DMS153 treated with DMSO at 0.1 percent for 48 hours (cell line): Measurements from ENCODE around the gene DENND10.
"Not testable (repeated sequence)": the region's sequence is repeated elsewhere in the genome, so short reads cannot be mapped to it uniquely, and the experiment has no call there.

Experiments used
- DNase-seq: peaks from one replicate; lab custom pipeline; 2025; ENCODE audit not compliant: unreplicated experiment; lab: John Stamatoyannopoulos, UW

Gene DENND10

DNA sequence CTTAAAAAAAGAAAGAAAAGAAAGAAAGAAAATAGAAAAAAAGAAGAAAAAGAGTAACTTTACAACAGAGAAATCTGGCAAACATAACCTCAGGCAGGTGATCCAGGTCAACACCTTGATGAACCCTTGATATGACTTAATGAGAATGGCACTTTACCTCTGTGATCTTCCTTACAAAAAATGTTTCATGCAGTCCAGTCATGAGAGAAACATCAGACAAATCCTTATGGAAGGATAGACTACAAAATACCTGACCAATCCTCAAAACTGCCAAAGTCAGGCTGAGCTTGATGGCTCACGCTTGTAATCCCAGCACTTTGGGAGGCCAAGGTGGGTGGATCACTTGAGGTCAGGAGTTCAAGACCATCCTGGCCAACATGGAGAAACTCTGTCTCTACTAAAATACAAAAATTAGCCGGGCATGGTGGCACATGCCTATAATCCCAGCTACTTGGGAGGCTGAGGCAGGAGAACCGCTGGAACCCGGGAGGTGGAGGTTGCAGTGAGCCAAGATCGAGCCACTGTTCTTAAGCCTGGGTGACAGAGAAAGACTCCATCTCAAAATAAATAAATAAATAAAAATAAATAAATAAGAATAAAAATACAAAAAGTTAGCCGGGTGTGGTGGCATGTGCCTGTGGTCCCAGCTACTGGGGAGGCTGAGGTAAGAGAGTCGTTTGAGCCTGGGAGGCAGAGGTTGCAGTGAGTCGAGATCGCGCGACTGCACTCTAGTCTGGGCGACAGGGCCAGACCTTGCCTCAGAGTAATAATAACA lies 7.1 kb upstream of the DENND10 start:
- DNase-seq = not testable (repeated sequence)

- no peak for DNase-seq
These were observed 5.3 kb upstream of the DENND10 start for GRCh38 chr10:119098576-119098975.

DNA sequence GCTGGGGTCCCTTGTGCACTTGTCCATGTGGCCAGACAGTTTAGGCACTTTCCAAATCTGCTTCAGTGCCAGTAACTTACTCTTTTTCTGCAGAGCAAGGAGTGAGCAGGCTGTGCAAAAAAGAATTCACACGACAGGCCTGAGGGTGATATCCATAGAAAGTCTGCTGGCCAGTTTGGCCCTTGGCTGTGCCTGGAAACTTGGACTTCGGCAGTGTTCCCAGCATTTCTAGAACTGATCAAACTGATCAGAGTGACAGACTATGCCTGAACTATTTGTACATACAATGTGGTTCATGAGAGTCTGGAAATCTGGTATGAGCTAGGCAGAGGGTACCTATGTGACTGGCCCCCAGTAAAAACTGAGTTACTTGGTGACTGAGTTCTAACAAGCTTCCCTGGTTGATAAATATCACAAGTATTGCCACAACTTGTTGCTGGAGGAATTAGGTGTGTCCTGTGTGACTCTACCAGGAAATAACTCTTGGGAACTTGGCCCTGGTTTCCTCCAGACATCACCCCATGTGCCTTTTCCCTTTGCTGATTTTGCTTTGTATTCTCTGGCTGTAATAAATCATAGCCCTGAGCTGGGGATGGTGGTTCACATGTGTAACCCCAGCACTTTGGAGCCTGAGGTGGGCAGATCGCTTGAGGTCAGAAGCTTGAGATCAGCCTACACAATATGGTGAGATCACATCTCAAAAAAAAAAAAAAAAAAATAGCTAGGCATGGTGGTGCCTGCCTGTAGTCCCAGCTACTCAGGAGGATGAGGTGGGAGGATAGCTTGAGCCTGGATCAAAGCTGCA lies 3.3 kb upstream of the DENND10 start:
- DNase-seq = no peak

GRCh38 chr10:119101366-119102098 lies 2.4 kb upstream of the DENND10 start:
- no peak for DNase-seq

DNA sequence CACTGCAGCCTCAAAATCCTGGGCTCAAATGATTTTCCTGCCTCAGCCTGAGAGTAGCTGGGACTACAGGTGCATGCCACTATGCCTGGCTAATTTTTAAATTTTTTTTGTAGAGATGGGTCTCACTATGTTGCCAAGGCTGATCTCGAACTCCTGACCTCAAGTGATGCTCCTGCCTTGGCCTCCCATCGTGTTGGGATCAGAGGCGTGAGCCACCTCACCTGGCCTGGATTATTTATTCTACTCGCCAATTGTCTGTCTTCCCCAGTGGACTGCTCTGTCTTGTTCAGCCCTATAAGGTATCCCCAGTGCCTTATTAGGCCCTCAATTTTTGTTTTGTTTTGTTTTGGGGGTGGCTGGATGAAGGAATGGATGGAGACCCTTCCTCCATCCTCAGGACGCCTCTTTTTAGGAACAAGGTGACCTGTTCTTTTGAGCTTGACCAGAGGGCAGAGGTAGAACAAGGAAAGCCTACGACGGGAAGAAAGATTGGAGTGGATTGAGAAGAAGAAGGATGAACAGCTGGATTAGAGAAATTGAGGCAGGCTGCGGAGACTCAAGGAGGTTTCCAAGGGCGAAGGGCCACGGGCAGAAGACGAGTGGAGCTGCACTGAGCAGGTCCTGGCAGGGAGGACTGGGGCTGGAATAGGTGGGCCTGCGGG lies 541 bp upstream of the DENND10 start:
- DNase-seq = no peak

GRCh38 chr10:119104654-119105015 lies 722 bp downstream of the DENND10 start:
- DNase-seq = no peak

GRCh38 chr10:119105155-119105554 lies 1.2 kb downstream of the DENND10 start:
- DNase-seq = no peak

DNA sequence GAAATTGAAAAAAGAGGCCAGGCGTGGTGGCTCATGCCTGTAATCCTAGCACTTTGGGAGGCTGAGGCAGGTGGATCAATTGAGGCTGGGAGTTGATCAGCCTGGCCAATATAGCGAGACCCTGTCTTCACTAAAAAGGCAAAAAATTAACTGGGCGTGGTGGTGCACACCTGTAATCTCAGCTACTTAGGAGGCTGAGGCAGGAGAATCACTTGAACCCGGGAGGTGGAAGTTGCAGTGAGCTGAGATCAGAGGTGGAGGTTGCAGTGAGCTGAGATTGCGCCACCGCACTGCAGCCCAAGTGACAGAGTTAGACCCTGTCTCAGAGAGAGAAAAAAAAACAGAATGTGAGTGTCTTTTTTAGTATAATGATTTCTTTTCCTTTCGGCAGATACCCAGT lies 2.0 kb downstream of the DENND10 start:
- DNase-seq = not testable (repeated sequence)

DNA sequence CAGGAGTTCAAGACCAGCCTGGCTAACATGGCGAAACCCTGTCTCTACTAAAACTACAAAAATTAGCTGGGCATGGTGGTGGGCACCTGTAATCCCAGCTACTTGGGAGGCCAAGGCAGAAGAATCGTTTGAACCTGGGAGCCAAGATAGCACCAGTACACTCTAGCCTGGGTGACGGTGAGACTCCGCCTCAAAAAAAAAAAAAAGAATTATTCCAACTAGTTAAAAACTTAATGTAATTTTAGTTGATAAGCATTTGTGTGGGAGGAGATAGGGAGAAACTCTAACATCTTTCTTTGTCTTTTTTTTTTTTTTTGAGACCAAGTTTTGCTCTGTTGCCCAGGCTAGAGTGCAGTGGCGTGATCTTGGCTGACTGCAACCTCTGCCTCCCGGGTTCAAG lies 3.2 kb downstream of the DENND10 start:
- DNase-seq = not testable (repeated sequence)

GRCh38 chr10:119107771-119108170 lies 3.9 kb downstream of the DENND10 start:
- DNase-seq = not testable (repeated sequence)

DNA sequence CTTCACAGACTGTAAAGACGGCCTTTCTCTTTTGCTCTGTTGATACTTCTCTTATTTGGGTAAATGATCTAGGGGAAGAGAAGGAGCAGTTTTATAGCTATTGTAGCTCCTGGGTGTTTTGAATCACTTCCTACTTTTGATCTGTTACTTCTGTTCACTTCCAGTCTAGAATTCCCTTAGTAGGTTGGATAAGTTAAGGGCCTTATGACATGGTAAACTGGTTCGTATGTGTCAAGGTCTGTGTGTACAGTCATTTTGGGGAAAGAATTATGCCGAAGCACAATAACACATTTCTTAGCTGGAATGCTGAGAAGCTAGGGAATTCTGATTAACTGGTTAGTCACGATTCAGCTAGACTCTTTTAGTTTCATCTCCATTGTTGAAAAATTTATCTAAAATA lies 8.1 kb downstream of the DENND10 start:
- no peak for DNase-seq

- no peak for DNase-seq
These were observed 10.1 kb downstream of the DENND10 start for GRCh38 chr10:119113751-119114732.

DNA sequence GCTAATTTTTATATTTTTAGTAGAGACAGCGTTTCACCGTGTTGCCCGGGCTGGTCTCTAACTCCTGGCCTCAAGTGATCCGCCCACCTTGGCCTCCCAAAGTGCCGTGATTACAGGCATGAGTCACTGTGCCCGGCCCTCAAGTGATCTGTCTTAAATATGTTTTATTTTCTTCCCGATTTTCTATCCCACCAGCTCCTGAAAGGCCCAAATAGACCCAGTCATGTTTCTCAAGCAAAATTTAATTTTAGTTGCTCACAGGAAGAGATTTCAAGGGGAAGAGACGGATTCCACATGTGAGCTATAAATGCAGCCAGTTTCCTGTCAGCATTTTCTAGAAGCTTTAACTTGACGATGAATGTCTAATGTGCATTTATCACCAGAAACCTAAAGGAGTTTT lies 12.0 kb downstream of the DENND10 start:
- no peak for DNase-seq

GRCh38 chr10:119116326-119116951 lies 12.5 kb downstream of the DENND10 start:
- no peak for DNase-seq

- no peak for DNase-seq
These were observed 14.3 kb downstream of the DENND10 start for GRCh38 chr10:119118231-119118630.

DNA sequence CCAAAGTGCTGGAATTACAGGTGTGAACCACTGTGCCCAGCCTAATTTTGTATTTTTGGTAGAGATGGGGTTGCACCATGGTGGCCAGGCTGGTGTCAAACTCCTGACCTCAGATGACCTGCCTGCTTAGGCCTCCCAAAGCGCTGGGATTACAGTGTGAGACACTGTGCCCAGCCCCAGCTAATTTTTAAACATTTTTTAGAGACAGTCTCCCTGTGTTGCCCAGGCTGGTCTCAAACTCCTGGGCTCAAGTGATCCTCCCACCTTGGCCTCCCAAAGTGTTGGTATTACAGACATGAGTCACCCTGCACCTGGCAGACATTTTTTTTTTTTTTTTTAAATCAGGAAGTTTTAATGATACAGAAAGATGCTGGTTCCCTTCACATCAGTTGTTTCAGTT lies 15.5 kb downstream of the DENND10 start:
- DNase-seq = no peak

DNA sequence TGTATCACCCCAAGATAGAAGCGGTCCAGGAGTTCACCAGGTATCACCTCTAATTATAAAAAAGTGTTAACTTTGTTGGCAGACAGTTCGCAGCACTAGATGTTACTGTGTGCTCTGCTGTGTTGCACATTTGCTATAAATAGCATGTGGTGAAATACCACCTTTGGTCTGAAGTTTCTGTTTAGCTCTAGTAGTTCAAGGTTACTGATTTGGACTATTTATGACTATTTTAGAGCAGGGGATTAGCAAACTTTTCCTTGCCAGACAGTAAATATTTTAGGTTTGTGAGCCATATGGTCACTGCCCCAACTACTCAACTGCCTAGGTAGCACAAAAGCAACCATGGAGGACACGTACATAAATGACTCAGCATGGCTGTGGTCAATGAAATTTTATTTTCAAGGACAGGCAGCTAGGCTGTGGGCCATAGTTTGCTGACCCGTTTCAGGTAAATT lies 16.5 kb downstream of the DENND10 start:
- no peak for DNase-seq

GRCh38 chr10:119120875-119121274 lies 17.0 kb downstream of the DENND10 start:
- DNase-seq = no peak

DNA sequence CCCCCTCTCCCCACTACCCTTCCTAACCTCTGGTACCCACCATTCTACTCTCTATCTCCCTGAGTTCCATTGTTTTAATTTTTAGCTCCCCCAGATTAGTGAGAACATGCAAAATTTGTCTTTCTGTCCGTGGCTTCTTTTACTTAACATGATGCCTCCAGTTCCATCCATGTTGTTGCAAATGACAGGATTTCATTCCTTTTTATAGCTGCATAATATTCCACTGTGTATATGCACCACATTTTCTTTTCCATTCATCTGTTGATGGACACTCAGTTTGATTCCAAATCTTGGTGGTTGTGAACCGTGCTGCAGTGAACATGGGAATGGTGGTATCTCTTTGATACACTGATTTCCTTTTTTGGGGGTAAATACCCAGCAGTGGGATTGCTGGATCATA lies 22.0 kb downstream of the DENND10 start:
- no peak for DNase-seq
